HEK293T (cell line): ENCODE measurements around the gene SPATA6L.

Experiments
- CTCF ChIA-PET: fragments of 350-600 bp; formaldehyde crosslinking; extraction: SDS; loops from one replicate; lab custom pipeline; 2021; ENCODE audit warnings: antibody characterized with exemption, inconsistent platforms; lab: Yijun Ruan, JAX
- POLR2A ChIA-PET: fragments of 350-600 bp; formaldehyde crosslinking; extraction: SDS; loops from one replicate; lab custom pipeline; 2020; ENCODE audit warnings: antibody characterized with exemption, inconsistent platforms; lab: Yijun Ruan, JAX
- DNase-seq: peaks from one replicate; pipeline ENCODE4 v3.0.0; 2012; ENCODE audit warnings: mixed read lengths; ENCODE audit errors: extremely low spot score
- ARNT ChIP-seq: fragments of 450-650 bp; IDR thresholded peaks from 2 replicates; pipeline ENCODE4 v1.6.1; 2017; ENCODE audit warnings: mild to moderate bottlenecking
- BHLHE40 ChIP-seq: fragments of 450-650 bp; IDR thresholded peaks from 2 replicates; pipeline ENCODE4 v1.6.1; 2016; ENCODE audit warnings: mild to moderate bottlenecking, moderate library complexity, borderline replicate concordance
- CTBP1 ChIP-seq: fragments of 450-650 bp; IDR thresholded peaks from 2 replicates; pipeline ENCODE4 v1.6.1; 2016; ENCODE audit warnings: borderline replicate concordance
- ELF4 ChIP-seq: fragments of 450-650 bp; IDR thresholded peaks from 2 replicates; pipeline ENCODE4 v1.6.1; 2017; ENCODE audit warnings: antibody characterized with exemption
- FOXA1 ChIP-seq: fragments of 450-650 bp; IDR thresholded peaks from 2 replicates; pipeline ENCODE4 v1.6.1; 2016; ENCODE audit warnings: mild to moderate bottlenecking
- FOXK2 ChIP-seq: fragments of 450-650 bp; IDR thresholded peaks from 2 replicates; pipeline ENCODE4 v1.6.1; 2016; ENCODE audit warnings: mild to moderate bottlenecking
- FOXM1 ChIP-seq: fragments of 450-650 bp; IDR thresholded peaks from 2 replicates; pipeline ENCODE4 v1.6.1; 2017; ENCODE audit warnings: mild to moderate bottlenecking, borderline replicate concordance
- HDGF ChIP-seq: fragments of 450-650 bp; IDR thresholded peaks from 2 replicates; pipeline ENCODE4 v1.6.1; 2017; ENCODE audit warnings: antibody characterized with exemption, borderline replicate concordance
- L3MBTL2 ChIP-seq: fragments of 450-650 bp; conservative IDR thresholded peaks from 2 replicates; pipeline ENCODE4 v1.6.1; 2016; ENCODE audit warnings: mild to moderate bottlenecking
- LEF1 ChIP-seq: fragments of 450-650 bp; IDR thresholded peaks from 2 replicates; pipeline ENCODE4 v1.6.1; 2017; ENCODE audit warnings: mild to moderate bottlenecking, borderline replicate concordance
- NFRKB ChIP-seq: fragments of 450-650 bp; IDR thresholded peaks from 2 replicates; pipeline ENCODE4 v1.6.1; 2016; ENCODE audit warnings: mild to moderate bottlenecking, moderate library complexity
- SP1 ChIP-seq: fragments of 450-650 bp; IDR thresholded peaks from 2 replicates; pipeline ENCODE4 v1.6.1; 2017
- SUZ12 ChIP-seq: fragments of 450-650 bp; IDR thresholded peaks from 2 replicates; pipeline ENCODE4 v1.6.1; 2016; ENCODE audit warnings: mild to moderate bottlenecking
- TARDBP ChIP-seq: fragments of 450-650 bp; IDR thresholded peaks from 2 replicates; pipeline ENCODE4 v1.6.1; 2016
- ZNF384 ChIP-seq: fragments of 450-650 bp; IDR thresholded peaks from 2 replicates; pipeline ENCODE4 v1.6.1; 2016
- TF ChIP-seq, protein P1 (sequence below): fragments of 450-650 bp; IDR thresholded peaks from 2 replicates; pipeline ENCODE4 v1.6.1; 2016

The SPATA6L gene

DNA sequence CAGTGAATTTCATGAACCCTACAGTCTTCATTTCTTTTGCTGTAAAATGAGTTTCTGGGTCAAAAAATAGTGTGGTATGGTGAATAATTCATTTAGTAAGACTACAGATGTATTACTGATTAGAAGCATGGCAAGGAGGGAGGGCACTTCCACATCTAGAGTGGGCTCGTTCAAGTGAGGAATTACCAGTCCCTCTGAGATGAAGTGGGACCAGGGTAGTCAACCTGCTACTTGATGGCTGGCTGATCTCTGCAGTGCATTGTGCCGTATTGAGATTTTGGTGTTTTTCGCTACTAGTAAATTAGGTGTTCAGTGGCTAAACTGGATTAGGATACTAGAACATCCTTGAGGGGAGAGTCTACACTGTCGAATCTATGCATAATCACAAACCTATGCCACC, 23.9 kb upstream of the SPATA6L start:
- no peak for DNase-seq
- ChIA-PET POLR2A (no interaction called here), CTCF (no interaction called here)
- no peak for TF ChIP-seq TARDBP
- no peak for TF ChIP-seq FOXA1
- TF ChIP-seq ELF4: no peak

DNA sequence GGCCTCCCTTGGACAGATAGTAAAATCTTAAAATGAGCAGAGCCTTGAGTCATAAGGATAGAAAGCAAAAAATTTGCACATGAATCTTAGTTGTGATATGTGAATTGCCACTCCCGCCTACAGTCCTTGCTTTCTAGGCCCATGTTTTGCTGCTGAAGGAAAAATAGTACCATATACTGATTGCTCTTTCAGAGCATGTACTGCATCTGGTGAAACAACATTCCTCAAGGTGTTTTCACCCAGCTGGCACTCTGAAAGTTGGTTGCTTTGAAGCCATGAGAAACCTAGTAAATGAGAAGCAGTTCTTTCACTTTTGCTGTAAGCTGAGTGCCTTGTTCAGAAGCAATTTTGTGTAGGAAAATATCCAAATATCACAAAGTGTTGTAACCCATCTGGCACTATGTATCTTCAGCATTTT, 23.4 kb upstream of the SPATA6L start:
- DNase-seq: no peak
- TF ChIP-seq TARDBP (no peak), ARNT (no peak), FOXM1 (no peak), FOXA1 (no peak), ELF4 (no peak), ZNF384 (no peak), L3MBTL2 (no peak), SUZ12 (no peak), HDGF (no peak), NFRKB (no peak), SP1 (no peak), LEF1 (no peak), BHLHE40 (no peak), CTBP1 (no peak), FOXK2 (no peak)
- POLR2A ChIA-PET: no interaction called here
- CTCF ChIA-PET: no interaction called here

DNA sequence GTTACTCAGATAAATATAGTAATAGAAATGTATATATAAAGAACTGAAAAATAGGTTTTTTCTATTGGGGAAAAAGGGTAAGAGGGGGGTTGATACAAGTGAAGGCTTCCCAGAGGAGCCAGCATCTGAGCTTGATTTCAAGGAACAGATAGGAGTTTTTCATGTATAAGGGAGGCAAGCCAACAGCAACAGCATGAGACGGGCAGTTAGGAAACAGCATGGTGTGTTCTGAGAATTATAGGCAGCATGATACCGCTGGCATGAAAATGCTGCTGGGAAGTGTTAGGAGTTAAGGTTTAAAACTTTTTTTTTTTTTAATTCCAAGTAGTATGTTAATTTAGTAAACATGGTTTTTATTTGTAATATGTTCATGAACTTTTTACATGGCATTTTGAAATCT, 22.7 kb upstream of the SPATA6L start:
- TF ChIP-seq FOXA1: no peak
- TF ChIP-seq ELF4: no peak
- TF ChIP-seq TARDBP: no peak
- no peak for TF ChIP-seq LEF1
- TF ChIP-seq, protein P1, sequence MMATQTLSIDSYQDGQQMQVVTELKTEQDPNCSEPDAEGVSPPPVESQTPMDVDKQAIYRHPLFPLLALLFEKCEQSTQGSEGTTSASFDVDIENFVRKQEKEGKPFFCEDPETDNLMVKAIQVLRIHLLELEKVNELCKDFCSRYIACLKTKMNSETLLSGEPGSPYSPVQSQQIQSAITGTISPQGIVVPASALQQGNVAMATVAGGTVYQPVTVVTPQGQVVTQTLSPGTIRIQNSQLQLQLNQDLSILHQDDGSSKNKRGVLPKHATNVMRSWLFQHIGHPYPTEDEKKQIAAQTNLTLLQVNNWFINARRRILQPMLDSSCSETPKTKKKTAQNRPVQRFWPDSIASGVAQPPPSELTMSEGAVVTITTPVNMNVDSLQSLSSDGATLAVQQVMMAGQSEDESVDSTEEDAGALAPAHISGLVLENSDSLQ: no peak
- DNase-seq: no peak
- POLR2A ChIA-PET: interaction anchor here (1.4 kb wide), 1 partner anchor 10 kb away, joined by 4 read pairs; the partner anchor contains the start of gene CDC37L1
- CTCF ChIA-PET: interaction anchor here (0.6 kb wide), 1 partner anchor 74 kb away, joined by 3 read pairs; no protein-coding TSS in a partner anchor

DNA sequence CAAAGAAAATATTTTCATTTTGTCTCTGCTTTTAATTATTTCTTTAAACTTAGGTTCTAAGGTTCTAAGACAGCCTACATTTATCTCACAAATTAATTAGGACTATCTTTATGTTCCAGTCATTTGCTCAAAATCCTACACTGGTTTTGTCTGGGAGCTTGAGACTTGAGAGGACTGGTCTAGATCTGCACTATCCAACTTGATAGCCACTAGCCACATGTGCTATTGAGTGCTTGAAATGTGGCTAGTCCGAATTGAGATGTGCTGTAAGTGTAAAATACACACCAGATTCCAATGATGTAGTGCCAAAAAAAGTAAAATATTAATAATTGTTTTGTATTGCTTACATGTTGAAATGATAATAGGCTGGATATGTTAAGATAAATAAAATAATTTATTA, 20.3 kb upstream of the SPATA6L start:
- no peak for TF ChIP-seq SP1
- no peak for TF ChIP-seq FOXA1
- TF ChIP-seq HDGF: no peak
- TF ChIP-seq FOXM1: no peak
- TF ChIP-seq LEF1: no peak
- TF ChIP-seq CTBP1: no peak
- no peak for TF ChIP-seq NFRKB
- TF ChIP-seq TARDBP: no peak
- TF ChIP-seq SUZ12: no peak
- TF ChIP-seq, protein P1: no peak
- TF ChIP-seq ELF4: no peak
- TF ChIP-seq ZNF384: no peak
- no peak for TF ChIP-seq ARNT
- no peak for TF ChIP-seq FOXK2
- no peak for TF ChIP-seq BHLHE40
- TF ChIP-seq L3MBTL2: no peak
- DNase-seq: no peak
- CTCF ChIA-PET: no interaction called here
- POLR2A ChIA-PET: no interaction called here

DNA sequence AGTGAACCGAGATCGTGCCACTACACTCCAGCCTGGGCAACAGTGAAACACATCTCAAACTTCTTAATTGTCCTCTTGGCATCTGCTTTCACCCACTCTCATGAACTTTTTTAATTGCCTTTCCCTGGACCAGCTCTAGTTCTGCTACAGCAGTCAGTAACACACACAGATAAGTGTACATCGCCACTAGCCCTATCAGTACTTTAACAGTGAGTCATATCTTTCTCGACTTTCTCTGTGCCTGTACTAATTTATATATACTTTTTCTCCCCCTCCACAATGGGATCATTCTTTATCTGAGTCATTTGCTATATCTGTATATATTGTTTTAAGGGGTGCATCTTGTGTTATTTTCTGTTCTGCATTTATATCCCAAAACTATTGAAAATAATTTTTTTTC, 19.8 kb upstream of the SPATA6L start:
- CTCF ChIA-PET: no interaction called here
- POLR2A ChIA-PET: no interaction called here
- DNase-seq: no peak
- TF ChIP-seq CTBP1 (no peak), HDGF (no peak), ARNT (no peak), L3MBTL2 (no peak), SUZ12 (no peak), BHLHE40 (no peak), FOXA1 (no peak), NFRKB (no peak), FOXK2 (no peak), FOXM1 (no peak), ZNF384 (no peak), LEF1 (no peak), TARDBP (no peak), ELF4 (no peak), SP1 (no peak)
- TF ChIP-seq, protein P1: no peak

DNA sequence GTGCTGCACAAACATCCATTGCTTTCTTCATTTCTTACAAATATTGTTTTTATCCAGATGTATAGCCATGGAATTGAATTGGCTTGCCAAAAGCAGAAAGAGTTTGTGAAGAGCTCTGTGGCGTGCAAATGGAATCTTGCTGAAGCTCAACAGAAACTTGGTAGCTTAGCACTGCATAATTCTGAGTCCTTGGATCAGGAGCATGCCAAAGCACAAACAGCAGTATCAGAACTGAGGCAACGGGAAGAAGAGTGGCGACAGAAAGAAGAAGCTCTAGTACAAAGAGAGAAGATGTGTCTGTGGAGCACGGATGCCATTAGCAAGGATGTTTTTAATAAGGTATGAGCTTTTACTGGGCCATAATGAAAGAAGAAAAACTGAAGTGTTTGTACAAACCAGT, 18.5 kb upstream of the SPATA6L start:
- DNase-seq: no peak
- POLR2A ChIA-PET: no interaction called here
- CTCF ChIA-PET: no interaction called here
- no peak for TF ChIP-seq ZNF384
- TF ChIP-seq BHLHE40: no peak
- no peak for TF ChIP-seq HDGF
- TF ChIP-seq L3MBTL2: no peak
- TF ChIP-seq, protein P1: no peak
- no peak for TF ChIP-seq FOXA1
- no peak for TF ChIP-seq ELF4
- TF ChIP-seq NFRKB: no peak
- no peak for TF ChIP-seq LEF1
- TF ChIP-seq ARNT: no peak
- no peak for TF ChIP-seq TARDBP
- TF ChIP-seq SP1: no peak
- no peak for TF ChIP-seq FOXM1
- TF ChIP-seq SUZ12: no peak
- TF ChIP-seq CTBP1: no peak
